Astrocyte (in vitro differentiated cells and primary cell): ENCODE results near the gene SMIM41.
A peak's percentile ranks its signal among the peaks of the same experiment; 100 is the strongest.

Experiments used
- CTCF ChIP-seq: IDR thresholded peaks from 2 replicates; pipeline ENCODE4 v1.5.1; 2011; ENCODE audit warnings: low read depth, mild to moderate bottlenecking, inconsistent platforms, low read length, moderate library complexity; ENCODE audit not compliant: insufficient read depth
- EZH2 ChIP-seq: IDR thresholded peaks from 2 replicates; pipeline ENCODE4 v1.6.1; 2012; ENCODE audit warnings: mild to moderate bottlenecking, low read length, inconsistent platforms; ENCODE audit not compliant: insufficient read depth

GRCh38 chr12:52139579-52140062 lies 60.1 kb downstream of the SMIM41 start:
- TF ChIP-seq CTCF (peak; percentile 53), EZH2 (no peak)
